Measurements from ENCODE around the gene ATAD1.

Gene ATAD1

GRCh38 chr10:87799860-87800259 is 18.2 kb downstream of the ATAD1 start:
- Histone ChIP-seq H3K27me3 (ENCODE audit: insufficient read depth, low read depth) (no peaks in the 10 kb centered on the region), H3K27ac (no peak overlapping the region), H3K79me2 (ENCODE audit: insufficient read depth, low read depth) (peaks cover 12% of the 10 kb centered on the region; the same call in 1 of the 2 replicates), H4K20me1 (ENCODE audit: insufficient read depth) (no peaks in the 10 kb centered on the region), H3K4me2 (no peak overlapping the region), H2AFZ (ENCODE audit: low read depth) (no peak overlapping the region), H3K4me3 (IDR thresholded peaks at IDR 0.05; ENCODE audit: insufficient read depth, low read depth, low read length) (no peak overlapping the region), H3K9ac (no peak overlapping the region), H3K4me1 (ENCODE audit: low read depth, poor library complexity, severe bottlenecking) (no peaks in the 10 kb centered on the region), H3K36me3 (ENCODE audit: insufficient read depth) (no peaks in the 10 kb centered on the region)
- no peak for TF ChIP-seq CTCF (conservative IDR thresholded peaks at IDR 0.05; ENCODE audit: low read depth, low read length)

- Histone ChIP-seq H3K4me1 (ENCODE audit: low read depth, poor library complexity, severe bottlenecking) (no peaks in the 10 kb centered on the region), H2AFZ (ENCODE audit: low read depth) (no peak overlapping the region), H4K20me1 (ENCODE audit: insufficient read depth) (no peaks in the 10 kb centered on the region), H3K27me3 (ENCODE audit: insufficient read depth, low read depth) (no peaks in the 10 kb centered on the region), H3K36me3 (ENCODE audit: insufficient read depth) (no peaks in the 10 kb centered on the region), H3K4me3 (IDR thresholded peaks at IDR 0.05; ENCODE audit: insufficient read depth, low read depth, low read length) (no peak overlapping the region), H3K4me2 (no peak overlapping the region), H3K27ac (no peak overlapping the region), H3K79me2 (ENCODE audit: insufficient read depth, low read depth) (peaks cover 4% of the 10 kb centered on the region; the same call in 1 of the 2 replicates), H3K9ac (no peak overlapping the region)
- TF ChIP-seq CTCF (conservative IDR thresholded peaks at IDR 0.05; ENCODE audit: low read depth, low read length) = no peak
Measured at GRCh38 chr10:87798082-87798481, 19.9 kb downstream of the ATAD1 start.

DNA sequence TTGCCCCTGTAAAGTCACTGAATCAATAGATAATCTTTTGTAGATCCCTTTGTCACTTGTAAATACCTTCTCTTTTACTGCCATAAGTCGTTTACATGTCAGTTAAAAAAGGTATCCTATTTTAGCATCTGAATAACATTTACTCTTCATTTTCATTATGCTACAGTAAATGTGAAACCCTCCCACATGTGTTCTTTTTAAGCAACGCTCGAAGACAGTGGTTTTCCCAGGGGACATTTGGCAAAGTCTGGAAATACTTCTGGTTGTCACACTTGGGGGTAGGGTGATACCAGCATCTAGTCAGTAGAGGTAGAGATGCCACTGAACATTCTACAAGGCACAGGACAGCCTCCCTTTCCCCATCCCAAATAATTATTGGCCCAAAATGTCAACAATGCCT is 23.7 kb downstream of the ATAD1 start:
- Histone ChIP-seq H3K4me3 (IDR thresholded peaks at IDR 0.05; ENCODE audit: insufficient read depth, low read depth, low read length) (no peak overlapping the region), H4K20me1 (ENCODE audit: insufficient read depth) (no peaks in the 10 kb centered on the region), H3K27me3 (ENCODE audit: insufficient read depth, low read depth) (no peaks in the 10 kb centered on the region), H3K9ac (no peak overlapping the region), H3K36me3 (ENCODE audit: insufficient read depth) (peaks cover 9% of the 10 kb centered on the region; the same call in 1 of the 2 replicates), H3K27ac (no peak overlapping the region), H3K79me2 (ENCODE audit: insufficient read depth, low read depth) (peaks cover 3% of the 10 kb centered on the region; the same call in 1 of the 2 replicates), H3K4me2 (no peak overlapping the region), H3K4me1 (ENCODE audit: low read depth, poor library complexity, severe bottlenecking) (no peaks in the 10 kb centered on the region), H2AFZ (ENCODE audit: low read depth) (no peak overlapping the region)
- TF ChIP-seq CTCF (conservative IDR thresholded peaks at IDR 0.05; ENCODE audit: low read depth, low read length) = no peak

DNA sequence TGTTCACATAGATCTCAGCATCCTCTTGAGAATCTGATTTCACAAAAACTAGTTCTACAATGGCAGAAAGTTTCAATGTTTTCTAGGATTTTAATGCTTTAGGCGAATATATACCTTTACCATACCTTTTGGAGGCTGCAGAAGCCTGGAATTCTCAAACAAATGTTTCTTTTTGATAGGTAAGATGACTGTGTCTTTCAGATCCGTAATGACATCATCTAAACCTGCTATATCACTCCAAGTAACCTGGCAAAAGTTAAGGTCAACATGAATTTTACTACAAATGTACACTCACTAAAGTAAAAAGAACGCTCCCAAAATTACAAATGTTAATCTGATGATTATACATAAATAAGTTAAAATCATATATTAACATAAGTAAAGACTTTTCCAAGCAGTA is 27.8 kb downstream of the ATAD1 start:
- no peak overlapping the region for H2AFZ ChIP-seq (ENCODE audit: low read depth)
- H3K4me3 ChIP-seq (IDR thresholded peaks at IDR 0.05; ENCODE audit: insufficient read depth, low read depth, low read length) = no peak overlapping the region
- no peaks in the 10 kb centered on the region for H3K79me2 ChIP-seq (ENCODE audit: insufficient read depth, low read depth)
- H3K27me3 ChIP-seq (ENCODE audit: insufficient read depth, low read depth) = no peaks in the 10 kb centered on the region
- no peak overlapping the region for H3K4me2 ChIP-seq
- TF ChIP-seq CTCF (conservative IDR thresholded peaks at IDR 0.05; ENCODE audit: low read depth, low read length) = no peak
- H4K20me1 ChIP-seq (ENCODE audit: insufficient read depth) = no peaks in the 10 kb centered on the region
- H3K36me3 ChIP-seq (ENCODE audit: insufficient read depth) = peaks cover 9% of the 10 kb centered on the region; the same call in 1 of the 2 replicates
- no peak overlapping the region for H3K27ac ChIP-seq
- H3K9ac ChIP-seq = no peak overlapping the region
- H3K4me1 ChIP-seq (ENCODE audit: low read depth, poor library complexity, severe bottlenecking) = no peaks in the 10 kb centered on the region
